Uterine smooth muscle cell (primary cell): Measurements from ENCODE around the gene SLC22A17. TPM values are rescaled to one million over a fixed set of nuclear protein-coding genes. Genes with fewer than 3 reads are reported as not detected.

Experiments
- total RNA-seq: library from RNA; depleted of rRNA; stranded (reverse); fragments of >200 nt; gene quantifications from 2 replicates; pipeline ENCODE4 v1.2.3, GENCODE V29; 2014

The SLC22A17 gene
- 8.1 and 36.4 TPM in 2 replicates for total RNA-seq

DNA sequence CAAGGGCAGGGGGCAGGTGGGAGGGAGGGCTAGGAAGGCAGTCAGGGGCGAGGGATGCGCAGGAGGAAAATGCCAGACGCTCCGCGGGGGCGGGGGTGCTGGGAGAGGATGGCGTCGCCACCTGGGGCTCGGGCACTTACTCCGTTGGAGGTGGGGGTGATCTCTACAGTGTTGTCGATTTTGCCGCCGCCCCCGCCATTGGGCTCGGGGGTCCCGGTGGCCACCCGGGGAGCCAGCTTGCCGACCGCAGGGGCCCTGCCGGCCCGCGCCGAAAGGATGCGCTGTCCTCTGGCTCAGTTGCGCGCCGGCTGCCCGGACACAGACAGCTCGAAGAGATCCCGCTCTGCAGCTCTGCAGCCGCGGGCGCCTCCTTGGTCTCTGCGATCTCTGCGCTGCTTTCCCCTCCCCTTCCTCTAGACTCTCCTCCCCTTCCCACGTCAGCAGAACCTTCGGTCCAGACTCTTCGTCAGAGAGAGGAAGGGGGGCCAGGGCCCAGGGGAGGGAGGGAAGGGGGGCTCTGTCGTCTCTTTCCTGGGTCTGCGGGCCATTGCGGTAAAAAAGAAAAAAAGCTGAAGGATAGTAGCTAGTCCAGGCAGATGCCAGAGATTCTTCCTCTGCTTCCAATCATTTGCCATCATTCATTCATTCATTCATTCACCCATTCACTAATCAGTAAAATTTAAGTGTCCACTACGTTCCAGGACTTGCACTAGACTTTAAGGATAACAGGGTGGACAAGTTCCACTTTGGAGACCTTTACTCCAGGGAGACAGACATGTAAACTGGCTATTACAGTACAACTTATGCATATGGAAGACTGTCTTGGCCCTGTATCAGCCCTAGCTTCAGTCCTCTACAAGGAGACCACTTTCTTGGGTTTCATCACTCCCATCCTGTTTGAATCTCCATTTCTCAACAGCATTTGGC lies at the start of gene SLC22A17:
Gene SLC22A17 (minus strand): TSS at position 382 of the 927 bp plus-strand sequence.

DNA sequence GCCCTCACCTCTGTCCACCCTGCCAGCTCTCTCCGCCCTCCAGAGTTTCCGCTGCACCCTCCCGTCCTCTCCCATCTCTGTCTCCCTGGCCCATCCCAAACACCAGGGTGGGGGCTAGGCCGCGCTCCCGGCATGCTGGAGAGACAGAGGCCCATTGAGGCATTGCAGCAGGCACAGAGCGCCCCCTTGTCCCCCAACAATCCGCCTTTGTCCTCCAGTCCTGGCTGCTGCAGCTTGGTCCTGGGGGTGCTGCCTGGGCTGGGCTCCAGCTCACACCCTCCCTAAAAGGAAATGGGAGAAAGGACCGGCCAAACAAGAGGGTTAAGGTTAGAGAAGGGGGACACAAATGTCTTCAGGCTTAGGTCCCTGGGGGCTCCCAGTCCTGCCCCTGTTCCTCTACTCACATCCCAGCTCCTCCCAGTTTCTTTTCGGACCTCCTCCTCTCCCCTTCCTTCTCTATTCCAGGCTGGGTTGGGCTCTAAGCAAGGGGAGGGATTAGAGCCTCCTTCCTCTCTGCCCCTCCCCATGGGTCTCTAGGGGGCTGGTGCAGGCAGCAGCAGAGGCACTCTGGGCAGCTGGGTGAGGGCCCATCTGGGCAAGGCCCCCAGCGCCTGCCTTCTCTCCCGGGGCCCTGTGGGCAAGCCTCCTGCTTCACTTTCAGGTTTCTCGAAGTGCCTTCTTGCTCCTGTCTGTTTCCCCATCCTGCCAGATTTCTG lies 24.0 kb upstream of the SLC22A17 start, which contains the start of gene CMTM5:
Gene CMTM5 (plus strand): TSS at position 565 of the 716 bp plus-strand sequence. CDS start 206 bp downstream, outside the sequence.

DNA sequence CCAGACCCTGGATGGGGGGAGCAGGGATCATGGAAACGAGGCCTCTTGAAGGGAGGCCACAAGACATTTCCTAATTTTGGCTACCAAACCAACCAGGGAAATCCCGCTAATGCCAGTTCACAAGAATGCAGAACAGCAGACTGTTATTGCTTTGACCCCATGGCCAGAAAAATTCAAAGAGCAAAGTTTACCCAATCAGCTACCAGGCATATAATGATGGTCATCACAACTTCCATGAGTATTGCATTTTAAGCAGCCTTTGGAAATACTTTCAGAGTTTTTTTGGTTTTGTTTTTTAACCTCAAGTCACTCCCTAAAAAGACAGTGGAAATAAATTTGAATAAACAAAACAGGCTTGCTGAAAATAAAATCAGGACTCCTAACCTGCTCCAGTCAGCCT lies 19.8 kb upstream of the SLC22A17 start, which contains the start of gene IL25:
Gene IL25 (plus strand): TSS at position 301 of the 400 bp plus-strand sequence.

DNA sequence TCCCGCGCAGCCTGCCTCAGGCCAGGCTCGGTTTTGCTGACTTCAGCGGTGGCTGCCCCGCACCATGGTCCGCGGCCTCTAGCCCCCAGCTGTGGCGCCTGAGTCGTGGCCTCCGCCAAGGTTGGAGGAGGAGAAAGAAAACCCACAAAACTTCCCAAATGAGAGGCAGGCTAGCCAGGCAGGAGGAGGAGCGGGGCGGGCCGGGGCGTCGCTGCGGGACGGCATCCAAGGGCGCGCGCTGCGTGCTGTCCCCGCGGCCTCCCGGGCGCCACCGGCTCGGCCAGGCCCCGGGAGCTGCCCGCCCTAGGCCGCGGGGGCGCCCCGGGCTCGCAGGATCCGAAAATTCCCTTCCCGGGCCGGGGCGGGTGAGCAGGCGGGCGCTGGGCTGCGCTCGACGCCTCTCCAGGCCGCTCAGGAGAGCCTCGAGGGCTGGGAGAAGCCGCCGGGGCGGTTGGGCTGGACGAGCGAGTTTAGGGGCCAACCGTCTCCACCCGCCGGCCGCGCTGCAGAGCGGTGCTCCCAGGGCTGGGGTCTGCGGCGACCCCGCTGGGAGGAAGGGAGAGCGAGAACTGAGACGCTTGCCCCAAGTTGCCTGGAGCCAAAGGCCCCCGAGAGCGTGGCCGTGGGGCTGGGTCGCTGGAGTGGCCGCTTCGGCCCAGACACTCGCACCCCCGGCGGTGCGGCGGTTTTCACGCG lies 12.5 kb upstream of the SLC22A17 start, which contains the start of gene EFS:
Gene EFS (minus strand): TSS at position 137 of the 696 bp plus-strand sequence. CDS start 147 bp downstream, outside the sequence.

DNA sequence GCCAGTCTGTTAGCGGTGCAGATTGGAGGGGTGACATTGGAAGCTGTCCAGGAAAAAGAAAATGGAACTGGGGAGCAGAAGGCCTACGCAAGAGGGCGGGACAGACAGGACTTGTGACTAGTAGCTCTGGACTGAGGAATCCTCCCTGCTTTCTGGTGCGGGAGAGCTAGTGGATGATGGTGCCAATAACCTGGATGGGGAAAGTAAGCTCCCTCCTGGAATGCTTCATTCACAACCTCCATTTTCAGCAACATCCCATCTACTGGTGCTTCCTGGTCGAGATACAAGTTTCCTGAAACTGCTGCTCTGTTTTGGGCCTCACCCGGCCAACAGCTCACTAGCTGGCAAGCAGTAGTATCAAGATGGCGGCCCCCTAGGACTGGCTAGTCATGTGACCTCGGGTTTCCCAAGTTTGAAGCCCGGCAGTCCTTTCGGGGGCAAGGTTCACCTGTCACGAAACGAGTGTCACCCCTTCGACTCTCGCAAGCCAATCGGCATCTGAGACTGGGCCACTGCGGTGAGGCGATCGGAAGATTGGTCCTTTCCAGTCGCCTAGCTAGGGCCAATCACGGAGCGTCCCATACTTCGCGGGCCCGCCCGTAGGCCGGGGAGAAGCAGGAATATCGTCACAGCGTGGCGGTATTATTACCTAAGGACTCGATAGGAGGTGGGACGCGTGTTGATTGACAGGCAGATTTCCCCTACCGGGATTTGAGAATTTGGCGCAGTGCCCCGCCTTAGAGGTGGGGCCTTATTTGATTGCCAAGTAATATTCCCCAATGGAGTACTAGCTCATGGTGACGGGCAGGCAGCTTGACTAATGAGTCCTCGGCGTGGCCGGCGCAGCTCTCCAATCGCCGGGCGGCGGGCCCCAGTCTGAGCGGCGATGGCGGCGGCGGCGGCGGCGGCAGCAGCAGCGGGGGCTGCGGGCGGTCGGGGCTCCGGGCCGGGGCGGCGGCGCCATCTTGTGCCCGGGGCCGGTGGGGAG lies 31.8 kb downstream of the SLC22A17 start, which contains the start of gene PABPN1:
Gene PABPN1 (plus strand): TSS at position 874 of the 988 bp plus-strand sequence. CDS start 13 bp downstream, at position 887.

DNA sequence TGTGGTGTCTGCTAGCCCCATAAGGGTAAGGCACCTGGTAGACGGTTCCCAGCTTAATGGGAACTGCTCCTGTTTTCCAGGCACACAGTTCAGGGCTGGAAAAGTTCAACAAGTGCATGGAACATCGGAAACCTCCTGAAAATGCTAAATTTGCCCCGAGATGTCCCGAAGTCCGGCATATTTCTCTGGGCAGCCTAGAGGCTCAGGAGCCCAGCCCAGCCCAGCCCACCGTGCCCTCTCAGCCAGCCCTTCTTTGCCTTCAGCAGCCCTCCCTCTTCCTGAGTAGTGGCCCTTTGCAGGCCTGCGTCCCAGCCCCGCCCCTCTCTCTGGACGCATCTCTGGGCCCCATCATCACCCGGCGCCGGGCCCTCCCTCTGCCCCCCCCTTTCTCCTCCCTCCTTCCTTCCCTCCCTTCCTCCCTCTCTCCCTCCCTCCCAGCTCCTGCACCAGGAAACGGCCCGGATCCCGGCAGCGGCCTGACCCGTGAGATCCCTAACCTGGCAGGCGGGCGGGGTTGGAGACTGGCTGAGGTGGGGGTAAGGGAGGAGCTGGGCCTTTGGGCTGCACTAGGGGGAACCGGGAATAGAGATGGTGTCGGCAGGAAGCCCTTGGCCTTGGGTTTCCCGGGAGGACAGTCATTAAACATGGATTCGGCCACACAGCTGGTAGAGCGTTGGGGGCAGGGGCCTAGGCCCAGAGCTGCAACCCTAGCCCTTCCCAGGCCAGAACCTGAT lies 46.1 kb downstream of the SLC22A17 start, which contains the start of gene BCL2L2:
Gene BCL2L2 (plus strand): TSS at position 422 of the 734 bp plus-strand sequence. CDS start 935 bp downstream, outside the sequence.

DNA sequence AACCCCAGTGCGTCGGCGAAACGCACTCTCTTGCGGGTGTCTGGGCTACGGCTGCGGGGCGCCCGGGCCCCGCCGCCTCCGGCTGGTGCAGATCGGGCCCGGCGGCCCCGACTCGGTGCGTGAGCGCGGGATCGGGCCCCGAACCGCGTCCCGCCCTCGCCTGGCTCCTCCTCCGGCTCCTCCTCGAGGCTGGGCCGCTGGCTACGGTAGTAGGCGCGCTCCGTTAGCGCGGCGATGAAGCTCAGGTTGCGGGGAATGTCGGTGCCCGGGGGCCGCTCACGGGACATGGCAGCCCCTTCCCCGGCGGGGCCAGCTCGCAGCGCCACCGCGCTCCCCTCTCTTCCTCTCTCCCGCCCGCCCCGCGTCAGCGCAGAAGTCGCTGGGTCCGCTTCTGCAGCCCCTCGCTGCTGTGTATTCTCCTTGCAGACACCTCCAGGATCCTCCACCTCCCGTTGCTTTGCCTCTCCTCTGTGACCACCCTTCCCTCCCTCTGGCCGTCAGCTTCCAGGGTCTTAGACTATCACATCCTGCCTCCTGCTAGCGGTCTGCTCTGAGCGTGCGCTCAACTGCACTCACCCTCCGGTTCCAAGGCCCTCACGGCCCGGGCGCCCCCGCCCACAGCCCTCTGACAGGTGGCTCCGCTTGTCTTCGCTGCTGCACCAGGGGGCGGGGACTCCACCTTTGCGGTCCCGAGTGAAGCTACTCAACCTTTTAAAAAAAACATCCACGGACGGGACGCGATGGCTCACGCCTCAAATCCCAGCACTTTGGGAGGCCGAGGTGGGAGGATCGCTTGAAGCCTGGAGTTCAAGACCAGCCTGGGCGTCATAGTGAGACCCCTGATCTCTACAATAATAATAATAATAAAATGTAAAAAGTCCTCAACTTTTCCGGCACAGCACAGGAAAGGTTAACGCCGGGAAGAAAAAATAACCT lies 50.1 kb downstream of the SLC22A17 start, which contains the start of gene PPP1R3E:
Gene PPP1R3E (minus strand): TSS at position 570 of the 936 bp plus-strand sequence. CDS start 283 bp downstream, at position 287.

Other genes with a start within 250 kb of the SLC22A17 start
- 0.11 and 0.25 TPM in 2 replicates for gene CIROP, start 247.9 kb downstream of the SLC22A17 start, total RNA-seq
- not detected in 2 replicates for gene CEBPE, start 233.6 kb downstream of the SLC22A17 start, total RNA-seq
- gene SLC7A8, start 169.2 kb downstream of the SLC22A17 start, total RNA-seq, result 21.5 and 26.0 TPM in 2 replicates
- gene RNF212B, start 115.0 kb downstream of the SLC22A17 start, total RNA-seq, result not detected in 2 replicates
- 3.0 and 6.5 TPM in 2 replicates for gene HOMEZ, start 66.8 kb downstream of the SLC22A17 start, total RNA-seq
- 2.9 and 4.2 TPM in 2 replicates for gene PPP1R3E, start 50.0 kb downstream of the SLC22A17 start, total RNA-seq
- gene BCL2L2, start 46.1 kb downstream of the SLC22A17 start, total RNA-seq, result 19.7 and 27.3 TPM in 2 replicates
- 105 and 119 TPM in 2 replicates for gene PABPN1, start 31.4 kb downstream of the SLC22A17 start, total RNA-seq
- 5.5 and 7.6 TPM in 2 replicates for gene EFS, start 12.3 kb upstream of the SLC22A17 start, total RNA-seq
- gene IL25, start 19.9 kb upstream of the SLC22A17 start, total RNA-seq, result not detected in 2 replicates
- 0.22 and 0.50 TPM in 2 replicates for gene CMTM5, start 24.2 kb upstream of the SLC22A17 start, total RNA-seq
- gene MYH6, start 55.4 kb upstream of the SLC22A17 start, total RNA-seq, result not detected in 2 replicates
- not detected in 2 replicates for gene MYH7, start 82.8 kb upstream of the SLC22A17 start, total RNA-seq
- gene NGDN, start 116.8 kb upstream of the SLC22A17 start, total RNA-seq, result 55.2 and 67.5 TPM in 2 replicates
- 0.11 and 0.62 TPM in 2 replicates for gene ZFHX2, start 198.9 kb upstream of the SLC22A17 start, total RNA-seq
- 14.5 and 20.6 TPM in 2 replicates for gene THTPA, start 203.4 kb upstream of the SLC22A17 start, total RNA-seq
- 11.6 and 12.1 TPM in 2 replicates for gene AP1G2, start 214.9 kb upstream of the SLC22A17 start, total RNA-seq
- under 0.01 TPM in 1 of 2 replicates, not detected in the other for gene JPH4, start 225.9 kb upstream of the SLC22A17 start, total RNA-seq